Neuron (in vitro differentiated cells): ENCODE data around the gene HOXB7.

Source experiments
- H2AFZ ChIP-seq: one replicate; pipeline ENCODE4 v1.6.1; 2013; ENCODE audit warnings: low read depth, mild to moderate bottlenecking, inconsistent platforms, low read length, moderate library complexity
- H3K27me3 ChIP-seq: one replicate; pipeline ENCODE4 v1.6.1; 2013; ENCODE audit warnings: low read length; ENCODE audit not compliant: insufficient read depth
- H3K36me3 ChIP-seq: one replicate; pipeline ENCODE4 v1.6.1; 2013; ENCODE audit warnings: low read length; ENCODE audit not compliant: insufficient read depth
- H3K4me1 ChIP-seq: one replicate; pipeline ENCODE4 v1.6.1; 2013; ENCODE audit warnings: low read length; ENCODE audit not compliant: insufficient read depth
- H3K4me3 ChIP-seq: 2 replicates; pipeline ENCODE4 v1.5.1; 2013; ENCODE audit warnings: mild to moderate bottlenecking, low read length, moderate library complexity
- H3K9me3 ChIP-seq: one replicate; pipeline ENCODE4 v1.6.1; 2013; ENCODE audit warnings: low read length

Gene HOXB7

GRCh38 chr17:48569674-48570324, 41.0 kb downstream of the HOXB7 start:
- Histone ChIP-seq H2AFZ (no peak overlapping the region), H3K36me3 (no peaks in the 10 kb centered on the region), H3K4me1 (no peaks in the 10 kb centered on the region), H3K9me3 (no peaks in the 10 kb centered on the region), H3K4me3 (no peak overlapping the region), H3K27me3 (peaks cover 100% of the 10 kb centered on the region)

GRCh38 chr17:48569240-48569582, 41.6 kb downstream of the HOXB7 start:
- H3K9me3 ChIP-seq, result no peaks in the 10 kb centered on the region
- no peaks in the 10 kb centered on the region for H3K36me3 ChIP-seq
- H2AFZ ChIP-seq, result no peak overlapping the region
- no peaks in the 10 kb centered on the region for H3K4me1 ChIP-seq
- H3K27me3 ChIP-seq, result peaks cover 99% of the 10 kb centered on the region
- H3K4me3 ChIP-seq, result no peak overlapping the region

GRCh38 chr17:48568499-48569239, 42.1 kb downstream of the HOXB7 start:
- H3K4me1 ChIP-seq, result no peaks in the 10 kb centered on the region

GRCh38 chr17:48567646-48568354, 43.0 kb downstream of the HOXB7 start:
- Histone ChIP-seq H3K9me3 (no peaks in the 10 kb centered on the region), H3K27me3 (peaks cover 96% of the 10 kb centered on the region), H3K4me1 (no peaks in the 10 kb centered on the region), H3K4me3 (no peak overlapping the region), H2AFZ (no peak overlapping the region), H3K36me3 (no peaks in the 10 kb centered on the region)

More at GRCh38 chr17:48568499-48569239, 42.1 kb downstream of the HOXB7 start:
- H3K36me3 ChIP-seq, result no peaks in the 10 kb centered on the region
- H3K27me3 ChIP-seq, result peaks cover 96% of the 10 kb centered on the region
- H2AFZ ChIP-seq, result no peak overlapping the region
- H3K9me3 ChIP-seq, result no peaks in the 10 kb centered on the region
- no peak overlapping the region for H3K4me3 ChIP-seq

- no peaks in the 10 kb centered on the region for H3K4me1 ChIP-seq
- H3K27me3 ChIP-seq, result peaks cover 96% of the 10 kb centered on the region
- no peak overlapping the region for H3K4me3 ChIP-seq
Measured at GRCh38 chr17:48567209-48567608, 43.6 kb downstream of the HOXB7 start.

GRCh38 chr17:48566717-48567116, 44.1 kb downstream of the HOXB7 start:
- Histone ChIP-seq H2AFZ (no peak overlapping the region), H3K9me3 (no peaks in the 10 kb centered on the region), H3K4me3 (no peak overlapping the region), H3K4me1 (no peaks in the 10 kb centered on the region), H3K27me3 (peaks cover 96% of the 10 kb centered on the region), H3K36me3 (no peaks in the 10 kb centered on the region)

More at GRCh38 chr17:48567209-48567608, 43.6 kb downstream of the HOXB7 start:
- H2AFZ ChIP-seq, result no peak overlapping the region
- no peaks in the 10 kb centered on the region for H3K36me3 ChIP-seq
- no peaks in the 10 kb centered on the region for H3K9me3 ChIP-seq

GRCh38 chr17:48565925-48566710, 44.7 kb downstream of the HOXB7 start:
- no peaks in the 10 kb centered on the region for H3K4me1 ChIP-seq
- no peaks in the 10 kb centered on the region for H3K36me3 ChIP-seq
- H3K4me3 ChIP-seq, result no peak overlapping the region
- H3K27me3 ChIP-seq, result peaks cover 96% of the 10 kb centered on the region
- H2AFZ ChIP-seq, result no peak overlapping the region
- no peaks in the 10 kb centered on the region for H3K9me3 ChIP-seq

- Histone ChIP-seq H3K9me3 (no peaks in the 10 kb centered on the region), H3K27me3 (peaks cover 95% of the 10 kb centered on the region), H3K4me1 (no peaks in the 10 kb centered on the region)
Measured at GRCh38 chr17:48565022-48565554, 45.7 kb downstream of the HOXB7 start.

GRCh38 chr17:48564188-48565021, 46.4 kb downstream of the HOXB7 start:
- H3K4me1 ChIP-seq, result no peaks in the 10 kb centered on the region
- no peak overlapping the region for H3K4me3 ChIP-seq

More at GRCh38 chr17:48565022-48565554, 45.7 kb downstream of the HOXB7 start:
- Histone ChIP-seq H3K36me3 (no peaks in the 10 kb centered on the region), H2AFZ (no peak overlapping the region), H3K4me3 (no peak overlapping the region)

GRCh38 chr17:48563867-48564187, 47.0 kb downstream of the HOXB7 start:
- Histone ChIP-seq H3K36me3 (no peaks in the 10 kb centered on the region), H2AFZ (no peak overlapping the region), H3K4me3 (no peak overlapping the region), H3K4me1 (no peaks in the 10 kb centered on the region), H3K27me3 (peaks cover 95% of the 10 kb centered on the region), H3K9me3 (no peaks in the 10 kb centered on the region)

More at GRCh38 chr17:48564188-48565021, 46.4 kb downstream of the HOXB7 start:
- Histone ChIP-seq H3K9me3 (no peaks in the 10 kb centered on the region), H3K27me3 (peaks cover 95% of the 10 kb centered on the region), H2AFZ (no peak overlapping the region), H3K36me3 (no peaks in the 10 kb centered on the region)

- no peaks in the 10 kb centered on the region for H3K9me3 ChIP-seq
Measured at GRCh38 chr17:48563385-48563838, 47.4 kb downstream of the HOXB7 start.

GRCh38 chr17:48562934-48563333, 47.9 kb downstream of the HOXB7 start:
- no peaks in the 10 kb centered on the region for H3K4me1 ChIP-seq
- peaks cover 95% of the 10 kb centered on the region for H3K27me3 ChIP-seq

More at GRCh38 chr17:48563385-48563838, 47.4 kb downstream of the HOXB7 start:
- Histone ChIP-seq H3K4me3 (no peak overlapping the region), H3K36me3 (no peaks in the 10 kb centered on the region), H3K27me3 (peaks cover 95% of the 10 kb centered on the region), H2AFZ (no peak overlapping the region), H3K4me1 (no peaks in the 10 kb centered on the region)

More at GRCh38 chr17:48562934-48563333, 47.9 kb downstream of the HOXB7 start:
- H3K36me3 ChIP-seq, result no peaks in the 10 kb centered on the region
- H2AFZ ChIP-seq, result no peak overlapping the region
- H3K4me3 ChIP-seq, result no peak overlapping the region
- H3K9me3 ChIP-seq, result no peaks in the 10 kb centered on the region
